VCaP (cell line): ENCODE data around the gene CDK6.

Experiments used
- H3K27ac ChIP-seq: fragments of 450-650 bp; 2 replicates; pipeline ENCODE4 v1.5.1; 2017
- CTCF ChIP-seq: fragments of 450-650 bp; conservative IDR thresholded peaks from 2 replicates; pipeline ENCODE4 v1.5.1; 2017; ENCODE audit warnings: mild to moderate bottlenecking, moderate library complexity

Gene CDK6

GRCh38 chr7:92729751-92730150 is 106.6 kb downstream of the CDK6 start:
- H3K27ac ChIP-seq: no peak overlapping the region
- no peak for TF ChIP-seq CTCF

- H3K27ac ChIP-seq: no peak overlapping the region
Observed at GRCh38 chr7:92729172-92729571, 107.2 kb downstream of the CDK6 start.

GRCh38 chr7:92727755-92728154 is 108.6 kb downstream of the CDK6 start:
- no peak overlapping the region for H3K27ac ChIP-seq
- TF ChIP-seq CTCF: no peak

More at GRCh38 chr7:92729172-92729571, 107.2 kb downstream of the CDK6 start:
- TF ChIP-seq CTCF: no peak

- TF ChIP-seq CTCF: no peak
- no peak overlapping the region for H3K27ac ChIP-seq
Observed at GRCh38 chr7:92725161-92725925, 111.0 kb downstream of the CDK6 start.

GRCh38 chr7:92723943-92724342 is 112.4 kb downstream of the CDK6 start:
- no peak for TF ChIP-seq CTCF
- H3K27ac ChIP-seq: no peak overlapping the region

- TF ChIP-seq CTCF: no peak
- no peak overlapping the region for H3K27ac ChIP-seq
Observed at GRCh38 chr7:92723205-92723604, 113.2 kb downstream of the CDK6 start.

GRCh38 chr7:92722541-92722940 is 113.8 kb downstream of the CDK6 start:
- no peak for TF ChIP-seq CTCF
- H3K27ac ChIP-seq: no peak overlapping the region
